ENCODE data around the gene ZNF143. TPM values are rescaled to one million over a fixed set of nuclear protein-coding genes. Genes with fewer than 3 reads are reported as not detected.
A peak's percentile ranks its signal among the peaks of the same experiment; 100 is the strongest.

Gene ZNF143
- total and polyA plus RNA-seq, 2 of the 13 experiments (the other 11 are each of a cell fraction or from before 2014, with no cell fraction given) = 22.4 to 35.6 TPM

DNA sequence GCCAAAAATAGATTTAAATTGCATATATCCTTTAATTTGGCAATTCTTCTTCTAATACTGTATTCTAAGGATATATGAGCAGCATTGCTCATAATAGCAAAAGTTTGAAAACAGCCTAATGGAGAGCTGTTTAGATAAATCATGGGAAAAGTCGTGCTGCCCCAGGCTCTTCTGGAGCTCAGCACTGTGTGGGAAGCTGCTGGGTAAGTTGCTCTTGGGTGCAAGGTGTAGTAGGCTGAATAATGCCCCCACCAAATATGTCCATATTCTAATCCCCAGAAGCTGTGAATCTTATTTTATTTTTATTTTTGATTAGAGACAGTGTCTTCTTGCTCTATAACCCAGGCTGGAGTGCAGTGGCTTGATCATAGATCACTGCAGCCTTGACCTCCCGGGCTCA, 77.7 kb downstream of the ZNF143 start:
- POLR2A ChIA-PET = interaction anchor here (1.1 to 1.9 kb wide), 2 partner anchors 30 to 75 kb away, joined by 3 to 6 read pairs; no protein-coding TSS in a partner anchor
- Histone ChIP-seq H3K36me3 (replicated peaks in 1 of 2; ENCODE audit: control insufficient read depth in 1 of 2, insufficient read depth in 2 of 2, low read length in 2 of 2) (no peaks in the 10 kb centered on the region), H3K4me2 (ENCODE audit: low read depth, low read length) (no peak overlapping the region), H3K27me3 (ENCODE audit: control insufficient read depth in 1 of 2, insufficient read depth in 2 of 2, low read length in 2 of 2) (no peaks in the 10 kb centered on the region), H3K27ac (ENCODE audit: extremely low read length, insufficient read depth, low read length) (no peak overlapping the region), H4K20me1 (ENCODE audit: insufficient read depth, low read length) (no peaks in the 10 kb centered on the region), H3K9ac (ENCODE audit: insufficient read depth, low read depth, low read length) (no peak overlapping the region), H3K4me1 (ENCODE audit: insufficient read depth, low read length) (peaks cover 31% of the 10 kb centered on the region), H2AFZ (ENCODE audit: low read length) (no peak overlapping the region), H3K79me2 (ENCODE audit: insufficient read depth, low read length) (no peaks in the 10 kb centered on the region), H3K9me3 (ENCODE audit: low read length) (no peaks in the 10 kb centered on the region), H3K4me3 (replicated peaks in 1 of 3; ENCODE audit: insufficient read depth in 1 of 3, low read depth in 2 of 3, low read length in 3 of 3) (no peak overlapping the region)
- BruUV-seq (replicated peaks) = no TSS peak
- peak; percentile 57 for ATAC-seq
- no peak for DNase-seq (ENCODE audit: low spot score)
- intact Hi-C loops (cut with micrococcal nuclease; ENCODE audit: unreplicated experiment) (no loop called here), in situ Hi-C loops (cut with HindIII; ENCODE audit: extremely low pct_ligation_motif_present, low pct_unique_long_range_greater_than_20kb) (no loop called here)
- 37% methylated on average over 2 of the region's 2 CpGs for WGBS (ENCODE audit: low lambda C conversion rate)
- CTCF ChIA-PET (ENCODE audit: low intra/inter-chr PET ratio, low total read pairs) = no interaction called here
- FAIRE-seq = no peak
- no peak for TF ChIP-seq ZNF124 (CRISPR knock-in tag; IDR thresholded peaks at IDR 0.05)
- no peak for TF ChIP-seq SP140L (CRISPR knock-in tag; IDR thresholded peaks at IDR 0.05; ENCODE audit: borderline replicate concordance)
- TF ChIP-seq KDM1A (CRISPR knock-in tag; IDR thresholded peaks at IDR 0.05) = no peak
- TF ChIP-seq SPEN (CRISPR knock-in tag; IDR thresholded peaks at IDR 0.05; ENCODE audit: low read depth) = no peak
- no peak for TF ChIP-seq ZFP90 (CRISPR knock-in tag; IDR thresholded peaks at IDR 0.05; ENCODE audit: borderline replicate concordance)
- TF ChIP-seq, protein P1, sequence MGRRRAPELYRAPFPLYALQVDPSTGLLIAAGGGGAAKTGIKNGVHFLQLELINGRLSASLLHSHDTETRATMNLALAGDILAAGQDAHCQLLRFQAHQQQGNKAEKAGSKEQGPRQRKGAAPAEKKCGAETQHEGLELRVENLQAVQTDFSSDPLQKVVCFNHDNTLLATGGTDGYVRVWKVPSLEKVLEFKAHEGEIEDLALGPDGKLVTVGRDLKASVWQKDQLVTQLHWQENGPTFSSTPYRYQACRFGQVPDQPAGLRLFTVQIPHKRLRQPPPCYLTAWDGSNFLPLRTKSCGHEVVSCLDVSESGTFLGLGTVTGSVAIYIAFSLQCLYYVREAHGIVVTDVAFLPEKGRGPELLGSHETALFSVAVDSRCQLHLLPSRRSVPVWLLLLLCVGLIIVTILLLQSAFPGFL (CRISPR knock-in tag; IDR thresholded peaks at IDR 0.05) = no peak
- TF ChIP-seq, protein P2, sequence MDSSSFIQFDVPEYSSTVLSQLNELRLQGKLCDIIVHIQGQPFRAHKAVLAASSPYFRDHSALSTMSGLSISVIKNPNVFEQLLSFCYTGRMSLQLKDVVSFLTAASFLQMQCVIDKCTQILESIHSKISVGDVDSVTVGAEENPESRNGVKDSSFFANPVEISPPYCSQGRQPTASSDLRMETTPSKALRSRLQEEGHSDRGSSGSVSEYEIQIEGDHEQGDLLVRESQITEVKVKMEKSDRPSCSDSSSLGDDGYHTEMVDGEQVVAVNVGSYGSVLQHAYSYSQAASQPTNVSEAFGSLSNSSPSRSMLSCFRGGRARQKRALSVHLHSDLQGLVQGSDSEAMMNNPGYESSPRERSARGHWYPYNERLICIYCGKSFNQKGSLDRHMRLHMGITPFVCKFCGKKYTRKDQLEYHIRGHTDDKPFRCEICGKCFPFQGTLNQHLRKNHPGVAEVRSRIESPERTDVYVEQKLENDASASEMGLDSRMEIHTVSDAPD (CRISPR knock-in tag; IDR thresholded peaks at IDR 0.05) = no peak
- no peak for TF ChIP-seq ZNF619 (CRISPR knock-in tag; IDR thresholded peaks at IDR 0.05)
- no peak for TF ChIP-seq HNRNPL (IDR thresholded peaks at IDR 0.05; ENCODE audit: low read depth, low read length)
- TF ChIP-seq NFYC (CRISPR knock-in tag; IDR thresholded peaks at IDR 0.05) = no peak
- TF ChIP-seq ZNF3 (CRISPR knock-in tag; IDR thresholded peaks at IDR 0.05) = no peak
- TF ChIP-seq, protein P3, sequence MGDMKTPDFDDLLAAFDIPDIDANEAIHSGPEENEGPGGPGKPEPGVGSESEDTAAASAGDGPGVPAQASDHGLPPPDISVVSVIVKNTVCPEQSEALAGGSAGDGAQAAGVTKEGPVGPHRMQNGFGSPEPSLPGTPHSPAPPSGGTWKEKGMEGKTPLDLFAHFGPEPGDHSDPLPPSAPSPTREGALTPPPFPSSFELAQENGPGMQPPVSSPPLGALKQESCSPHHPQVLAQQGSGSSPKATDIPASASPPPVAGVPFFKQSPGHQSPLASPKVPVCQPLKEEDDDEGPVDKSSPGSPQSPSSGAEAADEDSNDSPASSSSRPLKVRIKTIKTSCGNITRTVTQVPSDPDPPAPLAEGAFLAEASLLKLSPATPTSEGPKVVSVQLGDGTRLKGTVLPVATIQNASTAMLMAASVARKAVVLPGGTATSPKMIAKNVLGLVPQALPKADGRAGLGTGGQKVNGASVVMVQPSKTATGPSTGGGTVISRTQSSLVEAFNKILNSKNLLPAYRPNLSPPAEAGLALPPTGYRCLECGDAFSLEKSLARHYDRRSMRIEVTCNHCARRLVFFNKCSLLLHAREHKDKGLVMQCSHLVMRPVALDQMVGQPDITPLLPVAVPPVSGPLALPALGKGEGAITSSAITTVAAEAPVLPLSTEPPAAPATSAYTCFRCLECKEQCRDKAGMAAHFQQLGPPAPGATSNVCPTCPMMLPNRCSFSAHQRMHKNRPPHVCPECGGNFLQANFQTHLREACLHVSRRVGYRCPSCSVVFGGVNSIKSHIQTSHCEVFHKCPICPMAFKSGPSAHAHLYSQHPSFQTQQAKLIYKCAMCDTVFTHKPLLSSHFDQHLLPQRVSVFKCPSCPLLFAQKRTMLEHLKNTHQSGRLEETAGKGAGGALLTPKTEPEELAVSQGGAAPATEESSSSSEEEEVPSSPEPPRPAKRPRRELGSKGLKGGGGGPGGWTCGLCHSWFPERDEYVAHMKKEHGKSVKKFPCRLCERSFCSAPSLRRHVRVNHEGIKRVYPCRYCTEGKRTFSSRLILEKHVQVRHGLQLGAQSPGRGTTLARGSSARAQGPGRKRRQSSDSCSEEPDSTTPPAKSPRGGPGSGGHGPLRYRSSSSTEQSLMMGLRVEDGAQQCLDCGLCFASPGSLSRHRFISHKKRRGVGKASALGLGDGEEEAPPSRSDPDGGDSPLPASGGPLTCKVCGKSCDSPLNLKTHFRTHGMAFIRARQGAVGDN (CRISPR knock-in tag; IDR thresholded peaks at IDR 0.05) = no peak
- TF ChIP-seq SRF (IDR thresholded peaks at IDR 0.05; ENCODE audit: low read depth, low read length) = no peak
- TF ChIP-seq, protein P4, sequence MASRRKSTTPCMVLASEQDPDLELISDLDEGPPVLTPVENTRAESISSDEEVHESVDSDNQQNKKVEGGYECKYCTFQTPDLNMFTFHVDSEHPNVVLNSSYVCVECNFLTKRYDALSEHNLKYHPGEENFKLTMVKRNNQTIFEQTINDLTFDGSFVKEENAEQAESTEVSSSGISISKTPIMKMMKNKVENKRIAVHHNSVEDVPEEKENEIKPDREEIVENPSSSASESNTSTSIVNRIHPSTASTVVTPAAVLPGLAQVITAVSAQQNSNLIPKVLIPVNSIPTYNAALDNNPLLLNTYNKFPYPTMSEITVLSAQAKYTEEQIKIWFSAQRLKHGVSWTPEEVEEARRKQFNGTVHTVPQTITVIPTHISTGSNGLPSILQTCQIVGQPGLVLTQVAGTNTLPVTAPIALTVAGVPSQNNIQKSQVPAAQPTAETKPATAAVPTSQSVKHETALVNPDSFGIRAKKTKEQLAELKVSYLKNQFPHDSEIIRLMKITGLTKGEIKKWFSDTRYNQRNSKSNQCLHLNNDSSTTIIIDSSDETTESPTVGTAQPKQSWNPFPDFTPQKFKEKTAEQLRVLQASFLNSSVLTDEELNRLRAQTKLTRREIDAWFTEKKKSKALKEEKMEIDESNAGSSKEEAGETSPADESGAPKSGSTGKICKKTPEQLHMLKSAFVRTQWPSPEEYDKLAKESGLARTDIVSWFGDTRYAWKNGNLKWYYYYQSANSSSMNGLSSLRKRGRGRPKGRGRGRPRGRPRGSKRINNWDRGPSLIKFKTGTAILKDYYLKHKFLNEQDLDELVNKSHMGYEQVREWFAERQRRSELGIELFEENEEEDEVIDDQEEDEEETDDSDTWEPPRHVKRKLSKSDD (CRISPR knock-in tag; IDR thresholded peaks at IDR 0.05; ENCODE audit: low read depth) = no peak
- TF ChIP-seq, protein P5, sequence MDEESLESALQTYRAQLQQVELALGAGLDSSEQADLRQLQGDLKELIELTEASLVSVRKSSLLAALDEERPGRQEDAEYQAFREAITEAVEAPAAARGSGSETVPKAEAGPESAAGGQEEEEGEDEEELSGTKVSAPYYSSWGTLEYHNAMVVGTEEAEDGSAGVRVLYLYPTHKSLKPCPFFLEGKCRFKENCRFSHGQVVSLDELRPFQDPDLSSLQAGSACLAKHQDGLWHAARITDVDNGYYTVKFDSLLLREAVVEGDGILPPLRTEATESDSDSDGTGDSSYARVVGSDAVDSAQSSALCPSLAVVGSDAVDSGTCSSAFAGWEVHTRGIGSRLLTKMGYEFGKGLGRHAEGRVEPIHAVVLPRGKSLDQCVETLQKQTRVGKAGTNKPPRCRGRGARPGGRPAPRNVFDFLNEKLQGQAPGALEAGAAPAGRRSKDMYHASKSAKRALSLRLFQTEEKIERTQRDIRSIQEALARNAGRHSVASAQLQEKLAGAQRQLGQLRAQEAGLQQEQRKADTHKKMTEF (CRISPR knock-in tag; IDR thresholded peaks at IDR 0.05) = no peak
